Astrocyte (in vitro differentiated cells and primary cell): ENCODE data around the gene A3GALT2. TPM values are rescaled to one million over a fixed set of nuclear protein-coding genes. Genes with fewer than 3 reads are reported as not detected.
A peak's percentile ranks its signal among the peaks of the same experiment; 100 is the strongest.

Source experiments
- DNase-seq: peaks from one replicate; pipeline ENCODE4 v3.0.0-alpha.2; 2010; ENCODE audit warnings: low read depth
- FAIRE-seq: peaks from 2 replicates; lab custom pipeline; 2011; peaks lifted over from hg19 to GRCh38; lab: Jason Lieb, UNC
- H2AFZ ChIP-seq: 2 replicates; pipeline ENCODE4 v1.6.0; 2012; ENCODE audit warnings: low read depth, low read length, inconsistent platforms
- H3K27ac ChIP-seq: 2 replicates; pipeline ENCODE4 v1.5.1; 2011; ENCODE audit warnings: low read depth, low read length, inconsistent platforms
- H3K27me3 ChIP-seq: 2 replicates; pipeline ENCODE4 v1.6.0; 2011; ENCODE audit warnings: low read length, inconsistent platforms; ENCODE audit not compliant: insufficient read depth
- H3K36me3 ChIP-seq: 2 replicates; pipeline ENCODE4 v1.5.1; 2011; ENCODE audit warnings: low read length, inconsistent platforms; ENCODE audit not compliant: insufficient read depth
- H3K4me1 ChIP-seq: 2 replicates; pipeline ENCODE4 v1.5.1; 2011; ENCODE audit warnings: low read length, inconsistent platforms; ENCODE audit not compliant: insufficient read depth
- H3K4me2 ChIP-seq: 2 replicates; pipeline ENCODE4 v1.6.0; 2012; ENCODE audit warnings: low read length, inconsistent platforms
- H3K4me3 ChIP-seq: 2 replicates; pipeline ENCODE4 v1.5.1; 2011; ENCODE audit warnings: low read depth, mild to moderate bottlenecking, low read length, inconsistent platforms; ENCODE audit not compliant: insufficient read depth
- H3K79me2 ChIP-seq: 2 replicates; pipeline ENCODE4 v1.6.0; 2012; ENCODE audit warnings: mild to moderate bottlenecking, low read length, inconsistent platforms; ENCODE audit not compliant: insufficient read depth
- H3K9ac ChIP-seq: 2 replicates; pipeline ENCODE4 v1.6.0; 2012; ENCODE audit warnings: mild to moderate bottlenecking, low read length, inconsistent platforms
- H3K9me3 ChIP-seq: 2 replicates; pipeline ENCODE4 v1.5.1; 2012; ENCODE audit warnings: low read depth, mild to moderate bottlenecking, low read length, inconsistent platforms; ENCODE audit not compliant: insufficient read depth
- H4K20me1 ChIP-seq: 2 replicates; pipeline ENCODE4 v1.6.0; 2012; ENCODE audit warnings: low read length, inconsistent platforms; ENCODE audit not compliant: insufficient read depth
- H3K27ac Mint-ChIP-seq: one replicate; pipeline ENCODE4 v1.8.0; 2021; ENCODE audit warnings: mild to moderate bottlenecking, mixed read lengths; ENCODE audit not compliant: unreplicated experiment
- H3K27me3 Mint-ChIP-seq: one replicate; pipeline ENCODE4 v1.8.0; 2021; ENCODE audit warnings: low read depth, mixed read lengths; ENCODE audit not compliant: unreplicated experiment
- H3K36me3 Mint-ChIP-seq: one replicate; pipeline ENCODE4 v1.8.0; 2021; ENCODE audit warnings: low read depth, mixed read lengths; ENCODE audit not compliant: unreplicated experiment
- H3K4me1 Mint-ChIP-seq: one replicate; pipeline ENCODE4 v1.8.0; 2021; ENCODE audit warnings: low read depth, mixed read lengths; ENCODE audit not compliant: unreplicated experiment
- H3K4me3 Mint-ChIP-seq: one replicate; pipeline ENCODE4 v1.8.0; 2021; ENCODE audit warnings: mild to moderate bottlenecking, moderate library complexity, mixed read lengths; ENCODE audit not compliant: unreplicated experiment
- H3K9me3 Mint-ChIP-seq: one replicate; pipeline ENCODE4 v1.8.0; 2021; ENCODE audit warnings: mild to moderate bottlenecking, mixed read lengths; ENCODE audit not compliant: unreplicated experiment
- EZH2 ChIP-seq: IDR thresholded peaks from 2 replicates; pipeline ENCODE4 v1.6.1; 2012; ENCODE audit warnings: mild to moderate bottlenecking, low read length, inconsistent platforms; ENCODE audit not compliant: insufficient read depth
- microRNA-seq: library from miRNA; unstranded; fragments of <30 nt; microRNA quantifications from one replicate; pipeline ENCODE4 v1.2.0, GENCODE V29; 2020
- total RNA-seq: library from RNA; stranded (reverse); gene quantifications from 2 replicates; pipeline ENCODE4 v1.2.1, GENCODE V29; 2021
- TF ChIP-seq, protein P1 (sequence below): IDR thresholded peaks from 2 replicates; pipeline ENCODE4 v1.5.1; 2011; ENCODE audit warnings: low read depth, mild to moderate bottlenecking, inconsistent platforms, low read length, moderate library complexity; ENCODE audit not compliant: insufficient read depth

The A3GALT2 gene
- total RNA-seq, 1 donor from 2014 or later = not detected

DNA sequence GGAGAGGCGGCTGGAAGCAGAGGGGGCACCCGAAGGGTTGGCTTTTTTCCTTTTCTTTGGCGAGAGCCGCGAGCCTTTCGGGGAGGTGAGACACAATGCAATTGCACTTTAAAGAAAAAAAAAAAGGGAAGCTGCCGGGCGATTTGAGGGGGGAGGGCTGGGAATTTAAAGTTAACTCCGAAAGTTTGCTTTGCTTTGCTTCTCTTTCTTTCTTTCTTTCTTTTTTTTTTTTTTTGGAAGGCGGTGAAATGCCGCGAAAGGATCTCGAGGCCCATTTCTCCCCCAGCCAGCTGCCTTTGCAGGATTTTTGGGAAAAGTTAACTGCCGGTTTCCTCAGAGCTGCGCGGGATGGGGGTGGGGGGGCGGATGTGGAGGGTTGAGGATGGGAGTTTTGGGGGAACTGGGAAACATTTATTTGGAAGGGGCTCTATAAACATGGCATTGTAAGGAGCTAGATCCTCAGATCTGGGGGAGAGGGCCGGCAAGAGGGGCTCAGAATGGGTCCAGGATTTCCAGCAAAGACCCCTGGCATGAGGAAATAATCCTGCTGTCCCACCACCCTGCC is 63.6 kb downstream of the A3GALT2 start:
- H4K20me1 ChIP-seq = peaks cover 34% of the 10 kb centered on the region
- FAIRE-seq = no peak
- H3K4me3 Mint-ChIP-seq = peak overlapping the region; percentile 99
- peak overlapping the region; percentile 34 for H2AFZ ChIP-seq
- H3K27ac ChIP-seq = peak overlapping the region; percentile 80
- no peaks in the 10 kb centered on the region for H3K9me3 ChIP-seq
- H3K4me1 ChIP-seq = peaks cover 10% of the 10 kb centered on the region
- peaks cover 4% of the 10 kb centered on the region for H3K9me3 Mint-ChIP-seq
- H3K36me3 Mint-ChIP-seq = peaks cover 2% of the 10 kb centered on the region
- H3K4me1 Mint-ChIP-seq = peaks cover 32% of the 10 kb centered on the region
- no peaks in the 10 kb centered on the region for H3K27me3 ChIP-seq
- peaks cover 51% of the 10 kb centered on the region for H3K79me2 ChIP-seq
- peaks cover 3% of the 10 kb centered on the region for H3K36me3 ChIP-seq
- peak overlapping the region; percentile 97 for H3K27ac Mint-ChIP-seq
- DNase-seq = no peak
- peak overlapping the region; percentile 87 for H3K4me3 ChIP-seq
- peak overlapping the region; percentile 99 for H3K4me2 ChIP-seq
- no peaks in the 10 kb centered on the region for H3K27me3 Mint-ChIP-seq
- peak overlapping the region; percentile 92 for H3K9ac ChIP-seq
- TF ChIP-seq EZH2 = no peak
- TF ChIP-seq, protein P1, sequence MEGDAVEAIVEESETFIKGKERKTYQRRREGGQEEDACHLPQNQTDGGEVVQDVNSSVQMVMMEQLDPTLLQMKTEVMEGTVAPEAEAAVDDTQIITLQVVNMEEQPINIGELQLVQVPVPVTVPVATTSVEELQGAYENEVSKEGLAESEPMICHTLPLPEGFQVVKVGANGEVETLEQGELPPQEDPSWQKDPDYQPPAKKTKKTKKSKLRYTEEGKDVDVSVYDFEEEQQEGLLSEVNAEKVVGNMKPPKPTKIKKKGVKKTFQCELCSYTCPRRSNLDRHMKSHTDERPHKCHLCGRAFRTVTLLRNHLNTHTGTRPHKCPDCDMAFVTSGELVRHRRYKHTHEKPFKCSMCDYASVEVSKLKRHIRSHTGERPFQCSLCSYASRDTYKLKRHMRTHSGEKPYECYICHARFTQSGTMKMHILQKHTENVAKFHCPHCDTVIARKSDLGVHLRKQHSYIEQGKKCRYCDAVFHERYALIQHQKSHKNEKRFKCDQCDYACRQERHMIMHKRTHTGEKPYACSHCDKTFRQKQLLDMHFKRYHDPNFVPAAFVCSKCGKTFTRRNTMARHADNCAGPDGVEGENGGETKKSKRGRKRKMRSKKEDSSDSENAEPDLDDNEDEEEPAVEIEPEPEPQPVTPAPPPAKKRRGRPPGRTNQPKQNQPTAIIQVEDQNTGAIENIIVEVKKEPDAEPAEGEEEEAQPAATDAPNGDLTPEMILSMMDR = no peak

Small RNA genes lying within 50 kb of the gene (microRNA-seq; reads per million reads assigned to microRNA genes)
- gene MIR3605 = 74.5 reads per million, percentile 63 among the genes with 10 or more reads in this experiment

Other genes starting within 250 kb of the A3GALT2 start
- gene AZIN2, start 239.9 kb downstream of the A3GALT2 start, total RNA-seq = 10.1 and 15.6 TPM in 2 replicates
- 10.8 and 11.5 TPM in 2 replicates for gene TRIM62, start 139.1 kb downstream of the A3GALT2 start, total RNA-seq
- 38.7 and 43.8 TPM in 2 replicates for gene ZNF362, start 64.6 kb downstream of the A3GALT2 start, total RNA-seq
- 112 and 113 TPM in 2 replicates for gene PHC2, start 110.0 kb upstream of the A3GALT2 start, total RNA-seq
- gene ZSCAN20, start 151.5 kb upstream of the A3GALT2 start, total RNA-seq = 5.2 and 6.9 TPM in 2 replicates